ENCODE results near the gene AGO1.

DNA sequence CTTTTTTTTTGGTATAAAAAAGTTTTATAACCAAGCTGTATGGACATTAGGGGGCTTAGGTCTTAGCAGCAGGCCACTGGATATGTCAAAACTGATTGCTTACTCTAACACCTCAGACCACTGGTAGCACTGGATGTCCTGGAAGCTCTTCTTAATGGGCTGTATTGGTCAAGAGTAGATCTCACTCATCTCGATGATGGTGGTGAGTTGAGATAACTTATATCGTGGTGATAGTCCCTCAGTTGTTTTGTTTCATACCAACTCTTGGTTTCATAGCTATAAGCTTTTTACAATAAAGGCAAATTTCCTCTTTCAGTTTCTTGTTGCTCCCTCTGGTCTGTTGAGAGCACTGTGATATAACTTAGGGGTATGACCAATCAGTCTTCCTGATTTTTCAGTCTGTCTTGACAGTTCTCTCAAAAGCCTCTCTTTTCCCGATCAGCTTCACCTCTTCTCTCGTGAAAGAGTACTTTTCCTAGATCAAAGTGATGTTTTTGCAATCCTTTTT lies 9.7 kb upstream of the AGO1 start:
- TF ChIP-seq, protein P1, sequence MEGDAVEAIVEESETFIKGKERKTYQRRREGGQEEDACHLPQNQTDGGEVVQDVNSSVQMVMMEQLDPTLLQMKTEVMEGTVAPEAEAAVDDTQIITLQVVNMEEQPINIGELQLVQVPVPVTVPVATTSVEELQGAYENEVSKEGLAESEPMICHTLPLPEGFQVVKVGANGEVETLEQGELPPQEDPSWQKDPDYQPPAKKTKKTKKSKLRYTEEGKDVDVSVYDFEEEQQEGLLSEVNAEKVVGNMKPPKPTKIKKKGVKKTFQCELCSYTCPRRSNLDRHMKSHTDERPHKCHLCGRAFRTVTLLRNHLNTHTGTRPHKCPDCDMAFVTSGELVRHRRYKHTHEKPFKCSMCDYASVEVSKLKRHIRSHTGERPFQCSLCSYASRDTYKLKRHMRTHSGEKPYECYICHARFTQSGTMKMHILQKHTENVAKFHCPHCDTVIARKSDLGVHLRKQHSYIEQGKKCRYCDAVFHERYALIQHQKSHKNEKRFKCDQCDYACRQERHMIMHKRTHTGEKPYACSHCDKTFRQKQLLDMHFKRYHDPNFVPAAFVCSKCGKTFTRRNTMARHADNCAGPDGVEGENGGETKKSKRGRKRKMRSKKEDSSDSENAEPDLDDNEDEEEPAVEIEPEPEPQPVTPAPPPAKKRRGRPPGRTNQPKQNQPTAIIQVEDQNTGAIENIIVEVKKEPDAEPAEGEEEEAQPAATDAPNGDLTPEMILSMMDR (IDR thresholded peaks at IDR 0.05) = no peak
- TF ChIP-seq POLR2A (IDR thresholded peaks at IDR 0.05) = no peak
